ENCODE results near the gene JAKMIP1.

Gene JAKMIP1

DNA sequence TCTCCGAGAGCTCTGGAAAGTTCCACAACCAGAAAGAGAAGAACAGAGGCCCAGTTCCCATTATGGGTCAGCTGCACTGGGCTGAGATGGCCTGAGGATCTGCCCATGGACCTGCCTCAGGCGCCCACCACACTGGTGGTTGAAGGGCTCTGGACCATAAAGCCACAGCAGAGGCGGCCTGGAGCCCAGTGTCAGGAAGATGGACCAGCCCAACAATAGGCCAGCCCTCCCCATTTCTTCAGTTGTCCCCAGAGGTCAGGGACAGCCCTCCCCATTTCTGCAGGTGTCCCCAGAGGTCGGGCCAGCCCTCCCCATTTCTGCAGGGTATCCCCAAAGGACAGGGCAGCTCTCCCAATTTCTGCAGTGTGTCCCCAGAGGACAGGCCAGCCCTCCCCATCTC is 144.9 kb downstream of the JAKMIP1 start:
- no peak overlapping the region for H3K4me3 ChIP-seq (replicated peaks; ENCODE audit: low read depth, low read length)
- no peak for DNase-seq (ENCODE audit: extremely low read depth, low read depth)
- TF ChIP-seq, protein P1, sequence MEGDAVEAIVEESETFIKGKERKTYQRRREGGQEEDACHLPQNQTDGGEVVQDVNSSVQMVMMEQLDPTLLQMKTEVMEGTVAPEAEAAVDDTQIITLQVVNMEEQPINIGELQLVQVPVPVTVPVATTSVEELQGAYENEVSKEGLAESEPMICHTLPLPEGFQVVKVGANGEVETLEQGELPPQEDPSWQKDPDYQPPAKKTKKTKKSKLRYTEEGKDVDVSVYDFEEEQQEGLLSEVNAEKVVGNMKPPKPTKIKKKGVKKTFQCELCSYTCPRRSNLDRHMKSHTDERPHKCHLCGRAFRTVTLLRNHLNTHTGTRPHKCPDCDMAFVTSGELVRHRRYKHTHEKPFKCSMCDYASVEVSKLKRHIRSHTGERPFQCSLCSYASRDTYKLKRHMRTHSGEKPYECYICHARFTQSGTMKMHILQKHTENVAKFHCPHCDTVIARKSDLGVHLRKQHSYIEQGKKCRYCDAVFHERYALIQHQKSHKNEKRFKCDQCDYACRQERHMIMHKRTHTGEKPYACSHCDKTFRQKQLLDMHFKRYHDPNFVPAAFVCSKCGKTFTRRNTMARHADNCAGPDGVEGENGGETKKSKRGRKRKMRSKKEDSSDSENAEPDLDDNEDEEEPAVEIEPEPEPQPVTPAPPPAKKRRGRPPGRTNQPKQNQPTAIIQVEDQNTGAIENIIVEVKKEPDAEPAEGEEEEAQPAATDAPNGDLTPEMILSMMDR (IDR thresholded peaks at IDR 0.05; ENCODE audit: low read depth, low read length, missing control alignments) = no peak

DNA sequence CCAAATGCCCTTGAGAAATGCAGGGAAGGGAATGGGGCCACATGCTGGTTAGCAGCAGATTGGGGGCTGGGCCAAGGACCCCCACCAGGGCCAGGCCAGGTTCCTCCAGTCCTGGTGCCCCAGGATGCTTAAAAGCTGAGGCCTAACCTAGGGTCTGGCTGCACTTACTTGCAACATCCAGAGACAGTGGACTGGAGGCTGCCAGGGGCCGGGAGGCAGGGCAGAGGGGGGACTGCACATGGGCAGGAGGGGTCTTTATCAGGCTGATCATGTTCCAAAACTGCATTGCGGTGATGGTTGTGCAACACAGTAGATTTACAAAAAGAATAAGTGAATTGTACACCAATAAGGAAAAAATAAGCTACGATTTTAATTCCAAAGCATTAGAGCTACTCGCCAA is 145.3 kb downstream of the JAKMIP1 start:
- H3K4me3 ChIP-seq (replicated peaks; ENCODE audit: low read depth, low read length) = no peak overlapping the region
- no peak for DNase-seq (ENCODE audit: extremely low read depth, low read depth)
- TF ChIP-seq, protein P1 (IDR thresholded peaks at IDR 0.05; ENCODE audit: low read depth, low read length, missing control alignments) = no peak

DNA sequence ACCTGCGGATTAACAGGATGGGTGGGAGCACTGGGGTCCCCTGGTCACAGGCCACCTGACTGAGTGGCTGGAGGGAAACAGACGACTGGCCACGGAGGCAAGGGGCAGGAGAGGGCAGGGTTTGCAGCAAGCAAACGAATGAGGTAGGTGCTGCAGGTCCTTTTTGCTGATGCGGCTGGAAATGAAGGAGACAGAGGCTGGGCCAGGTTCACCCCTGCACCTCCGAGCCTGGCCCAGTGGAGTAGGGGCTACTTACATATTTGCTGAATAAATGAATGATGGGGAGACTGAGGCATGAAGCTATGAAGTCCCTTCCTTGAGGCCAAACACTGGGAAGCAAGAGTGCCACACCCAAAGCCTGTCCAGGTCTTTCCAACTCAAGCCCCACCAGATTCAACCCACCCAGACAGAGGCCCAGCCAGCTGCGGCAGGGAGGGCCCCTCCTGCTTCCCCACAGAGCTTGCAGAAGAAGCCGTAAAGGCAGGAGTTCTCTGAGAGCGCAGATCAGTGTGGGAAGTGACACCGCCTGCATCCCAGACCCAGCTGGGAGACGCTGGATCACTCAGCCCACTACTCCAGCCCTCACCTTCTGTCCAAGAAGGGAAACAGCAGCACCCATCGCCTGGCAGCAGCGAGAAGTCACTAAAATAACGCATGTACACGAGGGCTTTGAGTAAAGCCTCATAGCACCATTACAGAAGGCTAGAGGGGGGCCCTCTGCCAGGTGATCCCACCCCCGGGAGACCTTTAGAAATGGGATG is 146.0 kb downstream of the JAKMIP1 start:
- no peak for DNase-seq (ENCODE audit: extremely low read depth, low read depth)
- H3K4me3 ChIP-seq (replicated peaks; ENCODE audit: low read depth, low read length) = no peak overlapping the region
- TF ChIP-seq, protein P1 (IDR thresholded peaks at IDR 0.05; ENCODE audit: low read depth, low read length, missing control alignments) = no peak

DNA sequence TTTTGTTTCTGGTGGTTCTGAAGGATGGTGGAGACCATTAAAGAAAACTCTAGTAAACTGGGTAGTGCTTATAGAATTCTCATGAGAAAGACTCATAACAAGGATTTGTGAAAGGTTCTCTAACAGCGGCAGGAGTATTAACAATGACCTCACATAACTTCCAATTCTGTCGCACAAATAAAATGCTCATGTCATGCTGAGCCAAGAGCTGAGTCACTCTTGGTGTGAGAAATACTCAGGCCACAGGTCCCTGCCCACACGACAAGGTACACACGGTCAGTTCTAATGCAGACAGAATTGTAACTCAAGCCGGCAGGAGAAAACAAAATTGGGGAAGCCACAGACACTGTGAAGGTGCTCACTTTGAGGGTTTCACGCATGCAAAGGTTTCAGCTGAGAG is 147.7 kb downstream of the JAKMIP1 start:
- H3K4me3 ChIP-seq (replicated peaks; ENCODE audit: low read depth, low read length) = no peak overlapping the region
- TF ChIP-seq, protein P1 (IDR thresholded peaks at IDR 0.05; ENCODE audit: low read depth, low read length, missing control alignments) = no peak
- DNase-seq (ENCODE audit: extremely low read depth, low read depth) = no peak

DNA sequence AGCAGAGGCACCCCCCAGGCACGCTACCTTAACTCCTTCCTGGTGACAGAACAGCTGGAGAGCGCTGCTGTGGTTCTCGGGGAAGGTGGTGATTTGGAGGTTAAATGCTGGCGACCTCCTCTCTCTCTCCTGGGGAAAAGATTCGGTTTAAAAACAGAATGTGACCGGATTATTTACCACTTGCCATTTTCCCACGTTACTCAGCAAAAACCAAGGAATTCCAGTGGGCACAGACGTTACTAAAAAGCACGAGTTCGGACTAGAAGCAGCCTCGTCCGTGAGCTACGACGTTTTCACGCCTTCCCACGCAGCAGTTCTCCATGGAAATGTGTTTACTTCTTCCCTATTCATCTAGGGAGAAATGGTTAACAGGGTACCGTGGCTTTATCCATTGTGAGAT is 149.8 kb downstream of the JAKMIP1 start:
- DNase-seq (ENCODE audit: extremely low read depth, low read depth) = no peak
- TF ChIP-seq, protein P1 (IDR thresholded peaks at IDR 0.05; ENCODE audit: low read depth, low read length, missing control alignments) = no peak
- H3K4me3 ChIP-seq (replicated peaks; ENCODE audit: low read depth, low read length) = no peak overlapping the region

DNA sequence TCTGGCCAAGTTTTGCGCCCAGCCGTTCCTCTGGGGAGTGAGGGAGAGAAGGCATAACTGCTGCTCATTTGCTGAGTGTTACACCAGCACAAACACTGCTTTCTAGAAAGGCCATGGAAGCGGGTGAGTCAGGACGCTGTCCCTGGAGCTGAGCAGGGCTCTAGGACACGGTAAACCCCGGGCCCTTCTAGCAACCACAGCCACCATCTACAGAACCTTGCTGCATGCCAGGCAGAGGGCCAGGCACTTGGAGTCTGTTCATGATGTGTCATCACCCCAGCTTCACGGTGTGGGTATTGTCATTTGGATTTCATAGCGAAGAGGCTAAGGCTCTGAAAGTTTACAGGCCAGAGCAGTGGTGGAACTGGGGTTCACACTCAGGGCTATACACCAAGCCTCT is 150.4 kb downstream of the JAKMIP1 start:
- H3K4me3 ChIP-seq (replicated peaks; ENCODE audit: low read depth, low read length) = no peak overlapping the region
- no peak for DNase-seq (ENCODE audit: extremely low read depth, low read depth)
- TF ChIP-seq, protein P1 (IDR thresholded peaks at IDR 0.05; ENCODE audit: low read depth, low read length, missing control alignments) = no peak

DNA sequence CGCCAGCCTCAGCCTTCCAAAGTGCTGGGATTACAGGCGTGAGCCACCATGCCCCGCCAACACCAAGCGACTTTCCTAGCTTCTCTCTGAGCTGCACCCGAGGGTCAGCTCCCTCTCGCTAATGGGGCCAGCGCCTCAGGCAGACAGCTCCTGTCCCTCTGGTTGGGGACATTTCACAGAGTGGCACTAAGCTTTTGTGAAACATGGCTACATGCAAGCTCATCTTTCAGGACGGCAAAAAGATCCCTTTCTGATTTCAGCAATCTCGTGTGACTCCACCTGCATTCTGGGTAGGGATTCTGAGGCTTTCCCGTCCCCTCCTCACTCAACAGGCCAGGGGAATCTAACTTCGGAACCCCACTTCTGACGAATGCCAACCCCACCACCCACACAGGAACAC is 151.1 kb downstream of the JAKMIP1 start:
- TF ChIP-seq, protein P1 (IDR thresholded peaks at IDR 0.05; ENCODE audit: low read depth, low read length, missing control alignments) = no peak
- DNase-seq (ENCODE audit: extremely low read depth, low read depth) = no peak
- no peak overlapping the region for H3K4me3 ChIP-seq (replicated peaks; ENCODE audit: low read depth, low read length)
